ENCODE data around the gene NMT1. TPM values are rescaled to one million over a fixed set of nuclear protein-coding genes. Genes with fewer than 3 reads are reported as not detected.

The NMT1 gene
- total and polyA plus RNA-seq, 2 of the 13 experiments (the other 11 are each of a cell fraction or from before 2014, with no cell fraction given): 75.7 to 142 TPM

DNA sequence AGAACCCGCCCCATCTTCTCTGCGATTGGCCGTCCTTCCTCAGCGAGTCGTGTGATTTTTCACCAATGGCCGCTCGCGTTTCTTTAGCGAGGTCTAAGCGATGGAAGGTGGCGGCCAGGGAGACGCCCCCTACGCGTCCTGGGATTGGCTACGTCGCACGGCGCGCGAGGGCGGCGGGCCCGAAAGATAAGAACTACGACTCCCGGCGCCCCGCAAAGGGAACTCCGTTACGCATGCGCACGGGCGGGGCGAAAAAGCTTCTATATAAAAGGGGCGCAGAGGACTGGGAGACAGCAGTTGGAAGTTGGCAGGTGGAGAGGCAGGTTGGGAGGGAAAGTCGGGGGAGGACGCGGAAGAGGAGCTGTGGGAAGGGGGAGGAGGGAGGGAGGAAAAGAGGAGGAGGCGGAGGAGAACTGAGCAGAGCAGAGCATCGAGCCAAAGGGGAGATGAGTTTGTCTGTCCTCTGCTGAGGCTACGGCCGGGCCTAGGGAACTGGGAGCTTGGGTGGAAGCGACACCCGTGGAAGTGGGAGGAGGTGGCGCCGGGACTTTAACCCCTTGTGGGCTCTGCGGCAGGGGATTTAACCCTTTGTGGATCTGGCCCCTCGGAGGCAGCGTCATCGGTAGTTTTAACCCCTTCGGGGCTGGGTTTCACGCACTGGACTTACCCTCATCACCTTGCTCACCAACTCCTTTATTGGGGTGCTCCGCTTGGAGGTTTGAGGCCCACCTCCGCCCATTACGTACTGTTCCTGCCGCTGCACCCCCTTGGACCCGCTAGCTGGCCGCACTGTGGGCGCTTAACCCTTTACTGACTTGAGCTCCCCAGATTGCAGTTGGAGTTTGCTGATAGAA lies 87.3 kb downstream of the NMT1 start, which contains the start of gene HEXIM1 (continued):
- TF ChIP-seq, protein P1, sequence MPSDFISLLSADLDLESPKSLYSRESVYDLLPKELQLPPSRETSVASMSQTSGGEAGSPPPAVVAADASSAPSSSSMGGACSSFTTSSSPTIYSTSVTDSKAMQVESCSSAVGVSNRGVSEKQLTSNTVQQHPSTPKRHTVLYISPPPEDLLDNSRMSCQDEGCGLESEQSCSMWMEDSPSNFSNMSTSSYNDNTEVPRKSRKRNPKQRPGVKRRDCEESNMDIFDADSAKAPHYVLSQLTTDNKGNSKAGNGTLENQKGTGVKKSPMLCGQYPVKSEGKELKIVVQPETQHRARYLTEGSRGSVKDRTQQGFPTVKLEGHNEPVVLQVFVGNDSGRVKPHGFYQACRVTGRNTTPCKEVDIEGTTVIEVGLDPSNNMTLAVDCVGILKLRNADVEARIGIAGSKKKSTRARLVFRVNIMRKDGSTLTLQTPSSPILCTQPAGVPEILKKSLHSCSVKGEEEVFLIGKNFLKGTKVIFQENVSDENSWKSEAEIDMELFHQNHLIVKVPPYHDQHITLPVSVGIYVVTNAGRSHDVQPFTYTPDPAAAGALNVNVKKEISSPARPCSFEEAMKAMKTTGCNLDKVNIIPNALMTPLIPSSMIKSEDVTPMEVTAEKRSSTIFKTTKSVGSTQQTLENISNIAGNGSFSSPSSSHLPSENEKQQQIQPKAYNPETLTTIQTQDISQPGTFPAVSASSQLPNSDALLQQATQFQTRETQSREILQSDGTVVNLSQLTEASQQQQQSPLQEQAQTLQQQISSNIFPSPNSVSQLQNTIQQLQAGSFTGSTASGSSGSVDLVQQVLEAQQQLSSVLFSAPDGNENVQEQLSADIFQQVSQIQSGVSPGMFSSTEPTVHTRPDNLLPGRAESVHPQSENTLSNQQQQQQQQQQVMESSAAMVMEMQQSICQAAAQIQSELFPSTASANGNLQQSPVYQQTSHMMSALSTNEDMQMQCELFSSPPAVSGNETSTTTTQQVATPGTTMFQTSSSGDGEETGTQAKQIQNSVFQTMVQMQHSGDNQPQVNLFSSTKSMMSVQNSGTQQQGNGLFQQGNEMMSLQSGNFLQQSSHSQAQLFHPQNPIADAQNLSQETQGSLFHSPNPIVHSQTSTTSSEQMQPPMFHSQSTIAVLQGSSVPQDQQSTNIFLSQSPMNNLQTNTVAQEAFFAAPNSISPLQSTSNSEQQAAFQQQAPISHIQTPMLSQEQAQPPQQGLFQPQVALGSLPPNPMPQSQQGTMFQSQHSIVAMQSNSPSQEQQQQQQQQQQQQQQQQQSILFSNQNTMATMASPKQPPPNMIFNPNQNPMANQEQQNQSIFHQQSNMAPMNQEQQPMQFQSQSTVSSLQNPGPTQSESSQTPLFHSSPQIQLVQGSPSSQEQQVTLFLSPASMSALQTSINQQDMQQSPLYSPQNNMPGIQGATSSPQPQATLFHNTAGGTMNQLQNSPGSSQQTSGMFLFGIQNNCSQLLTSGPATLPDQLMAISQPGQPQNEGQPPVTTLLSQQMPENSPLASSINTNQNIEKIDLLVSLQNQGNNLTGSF (CRISPR knock-in tag; IDR thresholded peaks at IDR 0.05): peak; percentile 73; the same call in 1 of the 2 replicates
- TF ChIP-seq ETV6 (CRISPR knock-in tag; conservative IDR thresholded peaks at IDR 0.05) (peak; percentile 83; the same call in 1 of the 2 replicates), ZFP36L2 (CRISPR knock-in tag; IDR thresholded peaks at IDR 0.05) (peak; percentile 24; the same call in 1 of the 2 replicates), SOX6 (IDR thresholded peaks at IDR 0.05) (no peak), SOX6 (CRISPR knock-in tag; IDR thresholded peaks at IDR 0.05) (peak; percentile 79), CHD4 (IDR thresholded peaks at IDR 0.05; ENCODE audit: borderline replicate concordance, low read length) (no peak), ZNF44 (CRISPR knock-in tag; IDR thresholded peaks at IDR 0.05) (no peak; the same call in 1 of the 2 replicates), RFX1 (IDR thresholded peaks at IDR 0.05) (no peak), ZNF839 (CRISPR knock-in tag; IDR thresholded peaks at IDR 0.05; ENCODE audit: borderline replicate concordance) (peak; percentile 61; the same call in 1 of the 2 replicates), SP5 (CRISPR knock-in tag; IDR thresholded peaks at IDR 0.05; ENCODE audit: borderline replicate concordance, low read depth) (peak; percentile 78), TGIF2 (CRISPR knock-in tag; IDR thresholded peaks at IDR 0.05) (peak; percentile 90), ZNF224 (CRISPR knock-in tag; IDR thresholded peaks at IDR 0.05) (peak; percentile 94; the same call in 1 of the 2 replicates), ZNF724P (CRISPR knock-in tag; IDR thresholded peaks at IDR 0.05; ENCODE audit: borderline replicate concordance) (peak; percentile 86; the same call in 1 of the 2 replicates), DNMT1 (CRISPR knock-in tag; IDR thresholded peaks at IDR 0.05) (peak; percentile 74; the same call in 1 of the 2 replicates), ZBTB20 (CRISPR knock-in tag; IDR thresholded peaks at IDR 0.05; ENCODE audit: borderline replicate concordance, low read depth) (peak; percentile 65; the same call in 1 of the 2 replicates)
- TF ChIP-seq, protein P2, sequence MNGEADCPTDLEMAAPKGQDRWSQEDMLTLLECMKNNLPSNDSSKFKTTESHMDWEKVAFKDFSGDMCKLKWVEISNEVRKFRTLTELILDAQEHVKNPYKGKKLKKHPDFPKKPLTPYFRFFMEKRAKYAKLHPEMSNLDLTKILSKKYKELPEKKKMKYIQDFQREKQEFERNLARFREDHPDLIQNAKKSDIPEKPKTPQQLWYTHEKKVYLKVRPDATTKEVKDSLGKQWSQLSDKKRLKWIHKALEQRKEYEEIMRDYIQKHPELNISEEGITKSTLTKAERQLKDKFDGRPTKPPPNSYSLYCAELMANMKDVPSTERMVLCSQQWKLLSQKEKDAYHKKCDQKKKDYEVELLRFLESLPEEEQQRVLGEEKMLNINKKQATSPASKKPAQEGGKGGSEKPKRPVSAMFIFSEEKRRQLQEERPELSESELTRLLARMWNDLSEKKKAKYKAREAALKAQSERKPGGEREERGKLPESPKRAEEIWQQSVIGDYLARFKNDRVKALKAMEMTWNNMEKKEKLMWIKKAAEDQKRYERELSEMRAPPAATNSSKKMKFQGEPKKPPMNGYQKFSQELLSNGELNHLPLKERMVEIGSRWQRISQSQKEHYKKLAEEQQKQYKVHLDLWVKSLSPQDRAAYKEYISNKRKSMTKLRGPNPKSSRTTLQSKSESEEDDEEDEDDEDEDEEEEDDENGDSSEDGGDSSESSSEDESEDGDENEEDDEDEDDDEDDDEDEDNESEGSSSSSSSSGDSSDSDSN (CRISPR knock-in tag; IDR thresholded peaks at IDR 0.05): peak; percentile 70
- TF ChIP-seq, protein P3, sequence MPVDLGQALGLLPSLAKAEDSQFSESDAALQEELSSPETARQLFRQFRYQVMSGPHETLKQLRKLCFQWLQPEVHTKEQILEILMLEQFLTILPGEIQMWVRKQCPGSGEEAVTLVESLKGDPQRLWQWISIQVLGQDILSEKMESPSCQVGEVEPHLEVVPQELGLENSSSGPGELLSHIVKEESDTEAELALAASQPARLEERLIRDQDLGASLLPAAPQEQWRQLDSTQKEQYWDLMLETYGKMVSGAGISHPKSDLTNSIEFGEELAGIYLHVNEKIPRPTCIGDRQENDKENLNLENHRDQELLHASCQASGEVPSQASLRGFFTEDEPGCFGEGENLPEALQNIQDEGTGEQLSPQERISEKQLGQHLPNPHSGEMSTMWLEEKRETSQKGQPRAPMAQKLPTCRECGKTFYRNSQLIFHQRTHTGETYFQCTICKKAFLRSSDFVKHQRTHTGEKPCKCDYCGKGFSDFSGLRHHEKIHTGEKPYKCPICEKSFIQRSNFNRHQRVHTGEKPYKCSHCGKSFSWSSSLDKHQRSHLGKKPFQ (CRISPR knock-in tag; IDR thresholded peaks at IDR 0.05; ENCODE audit: insufficient replicate concordance): peak; percentile 71

All from HepG2 (cell line).